Pericardium fibroblast (primary cell): Measurements from ENCODE around the gene LGR6. TPM values are rescaled to one million over a fixed set of nuclear protein-coding genes. Genes with fewer than 3 reads are reported as not detected.

Experiments used
- total RNA-seq: library from RNA; depleted of rRNA; stranded (reverse); fragments of >200 nt; gene quantifications from 2 replicates; pipeline ENCODE4 v1.2.3, GENCODE V29; 2015

The LGR6 gene
- not detected in 2 replicates for total RNA-seq

GRCh38 chr1:202193614-202194327 lies at the start of gene LGR6:
Gene LGR6, plus strand, starts transcription at chr1:202193799. Its CDS starts 191 bp downstream, at chr1:202193990.

DNA sequence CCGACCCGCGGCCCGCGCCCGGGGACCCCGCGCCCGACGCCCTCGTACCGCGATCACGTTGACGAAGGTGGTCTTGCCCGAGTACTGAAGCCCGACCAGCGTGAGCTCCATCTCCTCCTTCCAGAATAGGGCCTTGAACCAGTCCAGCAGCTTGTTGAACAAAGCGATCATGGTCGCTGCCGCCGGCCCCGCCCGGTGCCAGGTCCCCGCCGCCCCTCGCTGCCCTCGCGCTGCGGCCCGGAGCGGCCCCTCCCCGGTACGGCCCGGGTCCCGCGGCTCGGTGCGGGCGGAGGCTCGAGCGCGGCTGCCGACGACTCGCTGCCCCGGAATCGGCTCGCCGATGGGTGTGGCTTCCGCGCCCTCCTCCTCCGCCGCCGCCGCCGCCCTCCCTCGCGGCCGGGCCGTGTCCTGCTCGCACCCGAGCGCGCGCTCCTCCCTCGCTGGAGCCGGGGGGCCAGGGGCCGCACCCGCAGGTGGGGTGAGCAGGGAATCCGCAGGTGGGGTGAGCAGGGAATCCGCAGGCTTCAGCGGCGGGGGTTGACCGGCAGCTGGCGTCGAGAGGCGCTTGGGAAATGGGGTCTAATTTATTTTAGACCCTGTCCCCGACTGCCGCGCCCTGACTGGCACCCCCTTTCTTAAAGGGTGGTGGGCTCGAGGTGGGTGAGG lies 49.1 kb upstream of the LGR6 start, which contains the start of gene ARL8A:
Gene ARL8A, minus strand, starts transcription at position 336 of the 666 bp plus-strand sequence. Its CDS starts 165 bp downstream, at position 171.

GRCh38 chr1:202160377-202160940 lies 33.1 kb upstream of the LGR6 start, which contains the start of gene PTPN7:
Gene PTPN7, minus strand, starts transcription at chr1:202160602. Its CDS starts 1,200 bp downstream, at chr1:202159402.

DNA sequence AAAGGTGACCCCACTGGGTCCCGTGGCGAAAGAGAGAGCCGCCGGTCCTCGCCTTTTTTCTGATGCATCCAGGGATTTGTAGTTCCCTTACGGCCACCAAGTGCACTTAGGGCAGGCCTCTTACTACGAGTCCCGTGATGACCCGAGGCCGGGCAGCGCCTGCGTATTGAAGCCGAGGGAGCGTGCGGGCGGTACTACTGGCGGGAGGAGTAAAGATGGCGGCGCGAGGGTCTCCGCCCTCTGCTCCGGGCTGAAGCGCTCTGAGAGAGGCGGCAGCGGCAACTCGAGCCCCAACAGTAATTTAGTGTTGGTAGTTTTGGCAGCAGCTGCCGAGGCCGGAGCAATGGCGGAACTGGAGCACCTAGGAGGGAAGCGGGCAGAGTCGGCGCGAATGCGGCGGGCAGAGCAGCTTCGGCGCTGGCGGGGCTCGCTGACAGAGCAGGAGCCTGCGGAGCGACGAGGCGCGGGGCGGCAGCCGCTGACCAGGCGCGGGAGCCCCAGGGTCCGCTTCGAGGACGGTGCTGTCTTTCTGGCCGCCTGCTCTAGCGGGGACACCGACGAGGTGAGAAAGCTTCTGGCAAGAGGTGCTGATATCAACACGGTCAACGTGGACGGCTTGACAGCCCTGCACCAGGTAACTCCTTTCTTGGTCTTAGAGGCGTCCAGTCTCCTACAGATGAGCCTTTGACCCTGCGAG lies 155.1 kb downstream of the LGR6 start, which contains the start of gene PPP1R12B:
Gene PPP1R12B, plus strand, starts transcription at position 191 of the 697 bp plus-strand sequence. Its CDS starts 153 bp downstream, at position 344.

Other genes starting within 250 kb of the LGR6 start
- 2.9 and 8.6 TPM in 2 replicates for gene LMOD1, start 247.3 kb upstream of the LGR6 start, total RNA-seq
- 27.7 and 53.1 TPM in 2 replicates for gene TIMM17A, start 238.3 kb upstream of the LGR6 start, total RNA-seq
- 51.1 and 72.5 TPM in 2 replicates for gene RNPEP, start 211.2 kb upstream of the LGR6 start, total RNA-seq
- gene ELF3, start 183.2 kb upstream of the LGR6 start, total RNA-seq: under 0.01 TPM in 1 of 2 replicates, not detected in the other
- gene GPR37L1, start 70.9 kb upstream of the LGR6 start, total RNA-seq: not detected in 2 replicates
- 26.3 and 35.9 TPM in 2 replicates for gene ARL8A, start 49.1 kb upstream of the LGR6 start, total RNA-seq
- not detected in 2 replicates for gene PTPN7, start 33.2 kb upstream of the LGR6 start, total RNA-seq
- 8.1 and 12.0 TPM in 2 replicates for gene UBE2T, start 148.1 kb downstream of the LGR6 start, total RNA-seq
- 5.1 and 25.1 TPM in 2 replicates for gene PPP1R12B, start 154.9 kb downstream of the LGR6 start, total RNA-seq